ENCODE results near the gene RAB26.
"Not testable (repeated sequence)": the region's sequence is repeated elsewhere in the genome, so short reads cannot be mapped to it uniquely, and the experiment has no call there.

RAB26 gene

DNA sequence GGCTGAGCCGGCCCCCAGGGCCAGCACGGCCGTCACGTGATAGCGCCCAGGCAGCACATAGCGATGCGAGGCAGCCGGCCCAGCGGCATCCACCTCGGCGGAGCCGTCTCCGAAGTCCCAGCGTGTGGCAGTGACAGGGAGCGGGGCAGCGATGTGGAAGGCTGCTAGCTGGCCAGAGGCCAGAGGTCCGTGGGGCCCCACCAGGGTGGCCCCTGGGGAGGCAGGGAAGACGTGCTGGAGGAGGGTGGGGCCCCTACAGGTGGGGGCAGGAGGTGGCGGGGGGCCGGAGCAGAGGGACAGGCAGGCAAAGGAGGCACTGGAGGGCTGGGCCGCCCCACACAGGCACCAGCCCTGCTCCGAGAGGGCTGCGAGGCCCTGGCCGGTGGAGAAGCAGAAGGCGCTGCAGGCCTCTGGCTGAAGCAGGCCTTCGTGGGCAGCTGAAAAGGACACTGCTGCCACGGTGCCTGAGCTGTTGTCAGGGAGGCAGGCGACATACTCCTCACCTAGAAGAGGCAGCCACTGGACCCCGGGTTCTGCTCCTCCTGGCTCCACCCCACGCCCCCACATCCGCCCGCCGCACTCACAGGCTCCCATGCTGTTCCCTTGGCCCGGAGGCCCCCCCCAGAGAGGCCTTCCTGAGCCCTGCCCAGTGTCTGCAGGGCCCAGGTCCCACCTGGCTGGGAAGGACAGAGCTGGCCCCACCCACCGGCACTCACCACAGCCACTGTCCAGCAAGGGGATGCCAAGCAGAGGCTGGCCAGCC, 30.3 kb upstream of the RAB26 start:
- DNase-seq, result not testable (repeated sequence)

DNA sequence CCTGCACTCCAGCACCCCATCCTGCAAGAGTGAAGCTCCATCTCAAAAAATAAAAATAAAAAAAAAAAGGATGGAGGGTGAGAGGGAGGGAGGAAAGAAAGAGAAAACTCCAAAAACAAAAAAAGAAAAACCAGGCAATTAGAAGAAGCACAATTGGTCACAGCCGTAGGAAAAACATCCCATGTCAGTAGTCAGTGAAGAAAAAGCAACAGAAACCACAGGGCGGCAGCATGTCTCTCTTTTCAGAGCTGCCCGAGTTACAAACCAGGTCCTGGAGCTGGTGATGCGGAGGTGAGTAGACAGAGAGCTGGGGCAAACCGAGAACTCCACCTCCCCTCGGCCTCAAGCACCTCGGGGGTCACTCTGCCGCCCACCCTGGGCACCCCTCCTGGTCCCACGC, 27.1 kb upstream of the RAB26 start:
- not testable (repeated sequence) for DNase-seq

DNA sequence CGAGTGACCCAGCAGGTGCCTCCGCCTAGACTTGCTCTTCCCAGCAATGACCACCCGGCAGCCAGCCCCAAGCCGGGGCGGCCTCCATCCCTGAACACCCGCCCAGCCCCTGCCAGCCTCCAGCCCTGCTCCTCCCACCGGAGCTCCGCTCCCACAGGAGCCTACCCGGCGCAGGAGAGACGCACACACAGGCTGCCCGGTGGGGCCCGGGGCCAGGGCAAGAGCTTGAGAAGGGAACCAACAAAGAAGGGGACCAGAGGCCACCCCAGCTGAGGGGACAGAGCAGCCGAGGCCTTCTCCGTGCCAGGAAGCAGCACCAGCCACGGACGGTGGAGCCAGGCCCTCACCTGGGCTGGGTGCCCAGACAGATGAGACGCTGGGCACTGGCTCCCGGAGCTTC, 26.6 kb upstream of the RAB26 start:
- DNase-seq, result no peak

GRCh38 chr16:2122429-2122828, 26.0 kb upstream of the RAB26 start:
- no peak for DNase-seq

DNA sequence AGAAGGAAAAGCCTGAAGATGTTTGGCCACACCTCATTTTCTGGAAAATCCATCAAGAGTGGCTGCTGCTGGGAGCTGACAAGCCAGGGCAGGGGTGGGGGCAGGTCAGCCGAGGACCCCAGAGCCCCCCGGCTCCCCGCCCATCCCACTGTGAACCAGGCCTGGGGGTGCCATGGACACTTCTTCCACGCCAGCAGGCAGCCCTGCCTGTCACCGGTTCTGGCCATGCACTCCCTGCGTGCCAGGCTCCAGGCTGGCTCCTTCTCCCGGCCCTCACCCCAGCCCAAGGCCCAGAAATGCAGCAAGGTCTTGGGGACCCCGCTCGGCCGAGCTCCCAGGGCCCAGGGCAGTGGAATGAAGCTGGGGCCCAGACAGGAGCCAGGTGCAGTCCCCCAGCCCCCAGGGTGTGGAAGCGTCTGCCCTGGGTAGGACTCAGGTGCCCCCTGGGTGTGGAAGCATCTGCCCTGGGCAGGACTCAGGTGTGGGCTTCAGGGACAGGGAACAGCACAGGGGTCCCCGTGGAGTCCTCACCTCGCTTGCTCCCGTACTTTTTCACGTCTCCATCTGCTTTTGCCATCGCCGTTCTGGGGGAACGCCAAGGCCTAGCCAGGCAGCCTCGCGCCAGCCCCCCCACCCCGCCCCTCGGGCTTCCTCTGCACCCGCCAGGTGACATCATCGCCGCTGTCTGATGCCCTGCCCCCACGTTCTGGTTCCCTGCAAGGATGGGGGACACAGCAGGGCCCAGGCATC, 25.3 kb upstream of the RAB26 start:
- DNase-seq, result not testable (repeated sequence)

DNA sequence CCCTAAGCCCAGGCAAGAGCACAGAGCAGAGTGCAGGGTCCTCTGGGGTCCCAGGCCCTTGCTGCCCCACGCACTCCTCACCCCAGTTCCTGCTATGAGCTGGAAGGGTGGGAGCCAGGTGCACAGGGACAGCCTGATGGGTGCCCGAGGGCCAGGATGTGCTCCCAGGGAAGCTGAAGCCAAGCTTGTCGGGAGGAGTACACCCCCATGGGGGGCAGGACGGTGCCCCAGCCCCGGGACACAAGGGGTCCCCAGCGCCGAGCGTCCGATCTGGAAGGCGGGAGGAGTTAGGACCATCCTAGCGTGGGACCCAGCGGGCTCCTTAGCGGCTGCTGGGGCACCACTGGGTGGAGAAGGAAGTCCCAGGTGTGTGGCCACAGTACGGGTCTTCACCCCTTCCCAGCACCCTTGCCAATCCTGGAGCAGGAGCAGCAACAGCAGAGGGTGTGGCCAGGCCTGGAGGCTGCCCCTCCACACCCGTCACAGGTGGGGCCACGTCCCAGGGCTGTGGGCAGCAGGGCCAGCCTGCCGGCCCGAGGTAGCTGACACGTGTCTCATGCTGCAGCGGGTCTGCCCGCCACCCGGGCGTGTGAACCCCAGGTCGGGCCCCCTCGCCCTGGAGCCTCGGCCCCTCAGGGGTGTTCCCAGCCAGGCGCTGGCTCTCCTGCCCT, 24.6 kb upstream of the RAB26 start:
- not testable (repeated sequence) for DNase-seq

GRCh38 chr16:2124377-2124693, 24.1 kb upstream of the RAB26 start:
- DNase-seq, result not testable (repeated sequence)

GRCh38 chr16:2124694-2125444, 23.6 kb upstream of the RAB26 start:
- DNase-seq, result not testable (repeated sequence)

DNA sequence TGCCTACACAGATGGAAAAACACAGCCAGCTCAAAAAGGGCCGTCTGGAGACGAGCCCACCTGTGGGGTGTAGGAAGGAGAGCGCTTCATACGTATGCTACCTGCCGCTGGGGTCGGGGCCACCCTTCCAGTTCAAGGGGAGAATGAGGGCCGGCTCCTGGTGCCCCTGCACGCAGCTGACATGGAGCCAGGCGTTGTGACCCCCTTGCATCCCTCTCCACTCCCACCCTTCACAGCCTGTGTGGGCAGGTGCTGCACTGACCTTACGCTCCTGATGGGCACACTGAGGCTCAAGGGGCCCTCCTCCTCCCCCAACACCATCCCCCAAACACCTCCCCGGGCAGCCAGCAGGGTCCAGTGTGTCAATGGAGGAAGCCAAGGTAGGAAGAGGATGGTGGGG, 22.8 kb upstream of the RAB26 start:
- DNase-seq, result not testable (repeated sequence)

GRCh38 chr16:2126161-2126743, 22.2 kb upstream of the RAB26 start:
- not testable (repeated sequence) for DNase-seq

- not testable (repeated sequence) for DNase-seq
Measured at GRCh38 chr16:2126928-2127556, 21.4 kb upstream of the RAB26 start.

GRCh38 chr16:2127630-2128280, 20.7 kb upstream of the RAB26 start:
- DNase-seq, result not testable (repeated sequence)

GRCh38 chr16:2129251-2129650, 19.2 kb upstream of the RAB26 start:
- not testable (repeated sequence) for DNase-seq

- not testable (repeated sequence) for DNase-seq
Measured at GRCh38 chr16:2129890-2130447, 18.5 kb upstream of the RAB26 start.

GRCh38 chr16:2133797-2134196, 14.6 kb upstream of the RAB26 start:
- DNase-seq, result not testable (repeated sequence)

DNA sequence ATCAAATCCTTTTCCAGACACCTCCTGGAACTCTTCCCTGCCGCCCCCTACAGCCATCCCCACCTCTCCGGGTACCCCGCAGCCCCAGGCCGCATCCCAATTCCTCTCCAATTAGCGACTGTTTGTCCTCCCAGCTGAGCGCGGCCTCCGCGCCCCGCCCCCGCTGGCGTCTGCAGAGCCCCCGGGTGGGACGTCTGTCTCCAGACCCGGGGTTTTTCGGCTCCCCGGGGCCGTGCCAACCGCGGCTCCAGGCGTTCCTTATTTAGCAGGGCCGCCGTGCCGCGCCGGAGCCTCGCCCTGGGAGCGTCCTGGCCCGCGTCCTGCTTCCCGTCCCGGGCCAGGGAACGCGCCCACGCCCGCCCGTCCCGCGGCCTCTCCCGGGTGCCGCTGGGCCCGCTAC, 13.4 kb upstream of the RAB26 start:
- not testable (repeated sequence) for DNase-seq

GRCh38 chr16:2135770-2136490, 12.5 kb upstream of the RAB26 start, which contains the start of gene PKD1:
TSS of gene PKD1 (minus strand) at chr16:2135898. CDS start at chr16:2135689, 209 bp downstream.
- peak; percentile 83 for DNase-seq

DNA sequence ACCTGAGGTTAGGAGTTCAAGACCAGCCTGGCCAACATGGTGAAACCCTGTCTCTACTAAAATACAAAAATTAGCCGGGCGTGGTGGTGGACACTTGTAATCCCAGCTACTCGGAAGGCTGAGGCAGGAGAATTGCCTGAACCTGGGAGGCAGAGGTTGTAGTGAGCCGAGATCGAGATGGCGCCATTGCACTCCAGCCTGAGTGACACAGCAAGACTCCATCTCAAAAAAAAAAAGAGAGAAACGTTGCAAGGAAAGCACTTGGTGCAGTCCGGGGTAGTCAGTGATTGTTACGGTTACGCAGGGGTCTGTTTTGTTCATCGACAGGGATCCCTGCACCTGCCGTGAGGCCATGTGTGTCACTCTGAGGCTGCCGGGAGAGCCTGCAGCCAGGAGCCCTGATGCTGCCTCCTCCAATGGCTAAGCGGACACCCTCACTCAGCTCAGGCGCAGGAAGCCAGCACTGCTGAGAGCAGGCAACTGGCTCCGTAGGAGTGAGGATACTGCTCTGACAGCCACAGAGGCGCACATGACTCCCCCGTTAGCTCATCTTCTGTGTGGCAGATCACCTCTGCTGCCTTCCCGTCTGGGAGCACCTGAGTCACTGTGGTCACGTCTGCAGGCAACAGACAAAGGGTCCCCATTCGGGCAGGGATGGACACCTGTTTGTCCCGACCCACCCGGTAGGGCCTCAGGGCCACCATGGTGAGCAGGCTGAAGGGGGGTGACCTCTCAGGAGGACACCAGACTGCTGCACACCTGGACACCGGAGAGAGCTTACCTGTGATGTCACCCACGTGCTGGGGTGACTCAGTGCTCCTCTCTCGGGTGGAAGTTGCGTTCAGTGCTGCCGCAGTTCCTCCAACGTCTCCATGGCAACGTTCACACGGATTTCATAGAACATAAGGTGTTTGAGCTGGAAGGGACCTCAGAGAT, 5.2 kb upstream of the RAB26 start:
- no peak for DNase-seq

DNA sequence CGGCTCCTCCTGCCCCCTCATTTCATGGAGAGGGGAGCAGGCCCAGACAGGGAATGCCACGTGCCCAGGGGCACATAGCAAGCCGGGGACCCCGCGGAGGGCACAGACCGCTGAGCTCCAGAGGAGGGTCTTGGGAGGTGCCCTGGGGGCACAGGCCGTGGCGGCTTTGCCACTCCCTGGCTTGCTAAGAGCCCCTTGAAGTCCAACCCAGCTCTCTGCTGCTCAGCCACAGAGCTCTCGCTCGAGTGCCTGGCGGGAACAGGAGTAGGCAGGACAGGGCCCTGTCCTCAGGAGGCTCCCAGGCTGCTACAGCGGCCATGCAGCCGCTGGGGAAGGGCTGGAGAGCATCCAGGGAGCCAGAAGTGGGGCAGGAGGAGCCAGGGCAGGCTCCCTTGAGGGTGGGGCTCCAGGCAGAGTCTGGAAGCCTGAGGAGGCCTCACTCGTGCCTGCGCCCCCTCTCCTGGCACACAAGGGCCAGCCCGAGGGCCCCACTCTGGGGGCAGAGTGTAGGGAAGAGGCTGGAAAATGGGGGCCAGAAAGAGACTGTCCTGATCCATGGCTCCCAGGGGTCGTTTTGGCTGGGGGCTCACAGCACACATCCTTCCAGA, 4.4 kb upstream of the RAB26 start:
- DNase-seq, result no peak

All from NCI-H2171 (cell line).